Erythroblast (primary cell): ENCODE data around the gene PTGES2.
"Not testable (repeated sequence)": the region's sequence is repeated elsewhere in the genome, so short reads cannot be mapped to it uniquely, and the experiment has no call there.

Experiments used
- GATA1 ChIP-seq: IDR thresholded peaks from 2 replicates; pipeline ENCODE4 v1.6.1; 2011; ENCODE audit warnings: low read depth, mild to moderate bottlenecking, control low read depth, low read length, moderate library complexity
- POLR2A ChIP-seq: IDR thresholded peaks from 2 replicates; pipeline ENCODE4 v1.6.1; 2011; ENCODE audit warnings: mild to moderate bottlenecking, low read length

DNA sequence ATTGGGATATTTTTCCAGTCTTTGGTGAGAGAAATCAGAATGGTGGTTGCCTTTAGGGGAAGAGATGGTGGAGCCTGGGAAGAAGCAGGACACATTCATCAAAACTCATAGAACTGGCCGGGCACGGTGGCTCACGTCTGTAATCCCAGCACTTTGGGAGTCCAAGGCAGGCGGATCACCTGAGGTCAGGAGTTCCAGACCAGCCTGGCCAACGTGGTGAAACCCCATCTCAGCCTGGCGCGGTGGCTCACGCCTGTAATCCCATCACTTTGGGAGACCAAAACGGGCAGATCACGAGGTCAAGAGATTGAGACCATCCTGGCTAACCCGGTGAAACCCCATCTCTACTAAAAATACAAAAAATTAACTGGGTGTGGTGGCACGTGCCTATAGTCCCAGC, 15.8 kb downstream of the PTGES2 start:
- TF ChIP-seq POLR2A, GATA1: not testable (repeated sequence)
